22Rv1 (cell line): Measurements from ENCODE around the gene FOXP3.

Experiments
- ZFX ChIP-seq: fragments of 450-650 bp; IDR thresholded peaks from 2 replicates; pipeline ENCODE4 v1.6.1; 2017; ENCODE audit warnings: antibody characterized with exemption, borderline replicate concordance
- TF ChIP-seq, protein P1 (sequence below): fragments of 450-650 bp; IDR thresholded peaks from 2 replicates; pipeline ENCODE4 v1.5.1; 2017; ENCODE audit warnings: mild to moderate bottlenecking

DNA sequence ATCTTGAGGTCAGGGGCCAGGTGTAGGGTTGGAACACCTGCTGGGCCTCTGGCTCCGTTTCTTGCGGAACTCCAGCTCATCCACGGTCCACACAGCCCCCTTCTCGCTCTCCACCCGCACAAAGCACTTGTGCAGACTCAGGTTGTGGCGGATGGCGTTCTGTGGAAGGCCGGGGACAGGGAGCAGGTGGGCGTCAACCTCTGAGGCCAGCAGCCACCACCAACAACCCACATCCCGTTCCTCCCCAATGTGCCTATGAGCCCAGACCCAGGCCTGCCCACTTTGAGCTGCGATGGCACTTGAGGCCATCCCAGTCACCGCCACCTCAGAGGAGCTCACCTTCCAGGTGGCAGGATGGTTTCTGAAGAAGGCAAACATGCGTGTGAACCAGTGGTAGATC, 13.2 kb downstream of the FOXP3 start:
- TF ChIP-seq, protein P1, sequence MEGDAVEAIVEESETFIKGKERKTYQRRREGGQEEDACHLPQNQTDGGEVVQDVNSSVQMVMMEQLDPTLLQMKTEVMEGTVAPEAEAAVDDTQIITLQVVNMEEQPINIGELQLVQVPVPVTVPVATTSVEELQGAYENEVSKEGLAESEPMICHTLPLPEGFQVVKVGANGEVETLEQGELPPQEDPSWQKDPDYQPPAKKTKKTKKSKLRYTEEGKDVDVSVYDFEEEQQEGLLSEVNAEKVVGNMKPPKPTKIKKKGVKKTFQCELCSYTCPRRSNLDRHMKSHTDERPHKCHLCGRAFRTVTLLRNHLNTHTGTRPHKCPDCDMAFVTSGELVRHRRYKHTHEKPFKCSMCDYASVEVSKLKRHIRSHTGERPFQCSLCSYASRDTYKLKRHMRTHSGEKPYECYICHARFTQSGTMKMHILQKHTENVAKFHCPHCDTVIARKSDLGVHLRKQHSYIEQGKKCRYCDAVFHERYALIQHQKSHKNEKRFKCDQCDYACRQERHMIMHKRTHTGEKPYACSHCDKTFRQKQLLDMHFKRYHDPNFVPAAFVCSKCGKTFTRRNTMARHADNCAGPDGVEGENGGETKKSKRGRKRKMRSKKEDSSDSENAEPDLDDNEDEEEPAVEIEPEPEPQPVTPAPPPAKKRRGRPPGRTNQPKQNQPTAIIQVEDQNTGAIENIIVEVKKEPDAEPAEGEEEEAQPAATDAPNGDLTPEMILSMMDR: no peak
- TF ChIP-seq ZFX: no peak
